Cerebellar cortex (tissue), 1 donor: ENCODE data around the gene ACSF2.
"Not testable (repeated sequence)": the region's sequence is repeated elsewhere in the genome, so short reads cannot be mapped to it uniquely, and the experiment has no call there.

Experiments
- DNase-seq: peaks from one replicate; pipeline ENCODE4 v3.0.0-alpha.2; 2015; ENCODE audit warnings: low spot score

The ACSF2 gene

GRCh38 chr17:50425682-50426471, at the start of gene ACSF2:
Gene ACSF2, plus strand, starts transcription at chr17:50426218. Its CDS starts 44 bp downstream, at chr17:50426262.
- DNase-seq = no peak

- no peak for DNase-seq
These were observed 46.5 kb upstream of the ACSF2 start for GRCh38 chr17:50379351-50380132.

- DNase-seq = no peak
These were observed 45.4 kb upstream of the ACSF2 start for GRCh38 chr17:50380369-50381259.

GRCh38 chr17:50381260-50381815, 44.7 kb upstream of the ACSF2 start:
- no peak for DNase-seq

GRCh38 chr17:50381920-50382319, 44.1 kb upstream of the ACSF2 start:
- no peak for DNase-seq

- no peak for DNase-seq
These were observed 43.1 kb upstream of the ACSF2 start for GRCh38 chr17:50382931-50383330.

- no peak for DNase-seq
These were observed 39.5 kb upstream of the ACSF2 start for GRCh38 chr17:50386510-50386909.

GRCh38 chr17:50388728-50389127, 37.3 kb upstream of the ACSF2 start:
- no peak for DNase-seq

- no peak for DNase-seq
These were observed 36.5 kb upstream of the ACSF2 start for GRCh38 chr17:50389534-50389933.

GRCh38 chr17:50392621-50393020, 33.4 kb upstream of the ACSF2 start:
- no peak for DNase-seq

- no peak for DNase-seq
These were observed 32.3 kb upstream of the ACSF2 start for GRCh38 chr17:50393700-50394099.

- no peak for DNase-seq
These were observed 31.3 kb upstream of the ACSF2 start for GRCh38 chr17:50394711-50395110.

GRCh38 chr17:50396261-50397110, 29.5 kb upstream of the ACSF2 start:
- peak; percentile 22 for DNase-seq

GRCh38 chr17:50397111-50397918, 28.7 kb upstream of the ACSF2 start, which contains the start of gene LRRC59:
Gene LRRC59, minus strand, starts transcription at chr17:50397523. Its CDS starts 206 bp downstream, at chr17:50397317.
- DNase-seq = peak; percentile 75

- DNase-seq = no peak
These were observed 28.1 kb upstream of the ACSF2 start for GRCh38 chr17:50397919-50398285.

GRCh38 chr17:50398672-50399071, 27.3 kb upstream of the ACSF2 start:
- not testable (repeated sequence) for DNase-seq

- not testable (repeated sequence) for DNase-seq
These were observed 26.4 kb upstream of the ACSF2 start for GRCh38 chr17:50399591-50399990.

- not testable (repeated sequence) for DNase-seq
These were observed 20.7 kb upstream of the ACSF2 start for GRCh38 chr17:50405351-50405750.

GRCh38 chr17:50406578-50406977, 19.4 kb upstream of the ACSF2 start:
- DNase-seq = no peak

GRCh38 chr17:50407921-50408320, 18.1 kb upstream of the ACSF2 start:
- DNase-seq = no peak
